SK-N-SH (cell line): ENCODE measurements around the gene TERF2IP. TPM values are rescaled to one million over a fixed set of nuclear protein-coding genes. Genes with fewer than 3 reads are reported as not detected.

Experiments
- CTCF ChIA-PET: fragments of 300-600, 350-600 bp; formaldehyde crosslinking; extraction: SDS; loops from one replicate; lab custom pipeline; 2021; lab: Yijun Ruan, JAX
- POLR2A ChIA-PET: fragments of 350-600 bp; sonication (Branson Sonifier 250); formaldehyde crosslinking; extraction: SDS; loops from one replicate; lab custom pipeline; 2020; ENCODE audit warnings: antibody characterized with exemption, inconsistent platforms; lab: Yijun Ruan, JAX
- DNase-seq: peaks from one replicate; pipeline ENCODE4 v3.0.0; 2012
- H2AFZ ChIP-seq: fragments of 200-600 bp; sonication (generic); 2 replicates; pipeline ENCODE4 v1.8.1; 2016; ENCODE audit warnings: antibody characterized with exemption, mild to moderate bottlenecking, low read depth
- H3F3A ChIP-seq: fragments of 200-600 bp; sonication (generic); replicated peaks from 2 replicates; pipeline ENCODE3; 2016; ENCODE audit warnings: antibody characterized with exemption, mild to moderate bottlenecking; ENCODE audit not compliant: insufficient read depth
- H3K27ac ChIP-seq, 2 experiments: fragments of 200-500 bp in 1 of 2; fragments of 200-600 bp in 1 of 2; sonication (Bioruptor generic) in 1 of 2; sonication (generic), shearing (Covaris generic) in 1 of 2; 2 replicates each; pipeline versions ENCODE4 v1.5.1 to v1.6.1; 2014 to 2016; ENCODE audit warnings: low read depth in 2 of 2, inconsistent platforms in 1 of 2, low read length in 1 of 2, mild to moderate bottlenecking in 1 of 2, mixed read lengths in 1 of 2
- H3K27me3 ChIP-seq: fragments of 200-600 bp; sonication (generic), shearing (Covaris generic); 2 replicates; pipeline ENCODE4 v1.6.1; 2016; ENCODE audit warnings: mixed run types; ENCODE audit not compliant: insufficient read depth
- H3K36me3 ChIP-seq, 2 experiments: fragments of 200-500 bp in 1 of 2; fragments of 200-600 bp in 1 of 2; sonication (Bioruptor generic) in 1 of 2; sonication (generic) in 1 of 2; replicated peaks in 1 of 2; 2 replicates each; pipeline versions ENCODE3 to v1.5.1; 2014 to 2016; ENCODE audit warnings: low read length in 1 of 2, mild to moderate bottlenecking in 1 of 2; ENCODE audit not compliant: insufficient read depth in 2 of 2, control insufficient read depth in 1 of 2
- H3K4me1 ChIP-seq, 2 experiments: fragments of 200-500 bp in 1 of 2; fragments of 200-600 bp in 1 of 2; sonication (Bioruptor generic) in 1 of 2; sonication (generic), shearing (Covaris generic) in 1 of 2; 2 replicates each; pipeline versions ENCODE4 v1.5.1 to v1.6.1; 2014 to 2016; ENCODE audit warnings: low read depth in 1 of 2, low read length in 1 of 2, mixed run types in 1 of 2; ENCODE audit not compliant: insufficient read depth in 2 of 2, control insufficient read depth in 1 of 2
- H3K4me2 ChIP-seq: fragments of 200-600 bp; sonication (generic), shearing (Covaris generic); 2 replicates; pipeline ENCODE4 v1.6.1; 2017; ENCODE audit warnings: mixed run types
- H3K4me3 ChIP-seq, 2 experiments: fragments of 200-500 bp in 1 of 2; fragments of 200-600 bp in 1 of 2; sonication (Bioruptor generic) in 1 of 2; sonication (generic), shearing (Covaris generic) in 1 of 2; 2 replicates each; pipeline versions ENCODE4 v1.5.1 to v1.8.1; 2014 to 2016; ENCODE audit warnings: low read depth in 2 of 2, inconsistent platforms in 1 of 2, low read length in 1 of 2, mild to moderate bottlenecking in 1 of 2, mixed read lengths in 1 of 2, moderate library complexity in 1 of 2
- H3K79me2 ChIP-seq: fragments of 200-600 bp; sonication (generic); 2 replicates; pipeline ENCODE4 v1.8.1; 2017; ENCODE audit warnings: mild to moderate bottlenecking; ENCODE audit not compliant: insufficient read depth
- H3K9ac ChIP-seq: fragments of 200-600 bp; sonication (generic); 2 replicates; pipeline ENCODE4 v1.6.1; 2017; ENCODE audit warnings: mixed run types
- H3K9me2 ChIP-seq: fragments of 200-600 bp; sonication (generic); 2 replicates; pipeline ENCODE4 v1.6.1; 2017; ENCODE audit warnings: mixed run types
- H3K9me3 ChIP-seq: fragments of 200-600 bp; sonication (generic); 2 replicates; pipeline ENCODE4 v1.6.1; 2017; ENCODE audit warnings: mixed run types, mild to moderate bottlenecking, moderate library complexity
- H4K20me1 ChIP-seq: fragments of 200-600 bp; sonication (generic); 2 replicates; pipeline ENCODE4 v1.6.1; 2017; ENCODE audit warnings: mild to moderate bottlenecking, mixed run types; ENCODE audit not compliant: insufficient read depth
- ELF1 ChIP-seq: IDR thresholded peaks from 2 replicates; pipeline ENCODE4 v1.4.0; 2012
- EP300 ChIP-seq, 2 experiments: IDR thresholded peaks; 2 replicates each; pipeline versions ENCODE4 v1.4.0 to v1.6.1; 2012; ENCODE audit warnings: borderline replicate concordance in 1 of 2, low read depth in 1 of 2, low read length in 1 of 2
- FOSL2 ChIP-seq: IDR thresholded peaks from 2 replicates; pipeline ENCODE4 v1.4.0; 2012; ENCODE audit warnings: low read depth, mild to moderate bottlenecking, moderate library complexity, borderline replicate concordance
- GABPA ChIP-seq: IDR thresholded peaks from 2 replicates; pipeline ENCODE4 v1.4.0; 2012; ENCODE audit warnings: low read depth, mild to moderate bottlenecking
- GATA2 ChIP-seq: sonication (generic); formaldehyde crosslinking; IDR thresholded peaks from 2 replicates; pipeline ENCODE4 v1.5.0; 2020; ENCODE audit warnings: mild to moderate bottlenecking, missing genetic modification reagents
- MEF2A ChIP-seq: IDR thresholded peaks from 2 replicates; pipeline ENCODE4 v1.4.0; 2012; ENCODE audit warnings: low read depth, borderline replicate concordance
- MXI1 ChIP-seq: IDR thresholded peaks from 2 replicates; pipeline ENCODE4 v1.6.1; 2012; ENCODE audit warnings: mild to moderate bottlenecking, low read depth, low read length, improper control_type of control experiment
- NRF1 ChIP-seq: IDR thresholded peaks from 2 replicates; pipeline ENCODE4 v1.6.1; 2012; ENCODE audit warnings: low read depth, mild to moderate bottlenecking, low read length
- PBX3 ChIP-seq: IDR thresholded peaks from 2 replicates; pipeline ENCODE4; 2012
- POLR2AphosphoS5 ChIP-seq: IDR thresholded peaks from 2 replicates; pipeline ENCODE4 v1.6.1; 2012; ENCODE audit warnings: low read depth, low read length
- RAD21 ChIP-seq: IDR thresholded peaks from 2 replicates; pipeline ENCODE4 v1.6.1; 2012; ENCODE audit warnings: mild to moderate bottlenecking, low read length
- REST ChIP-seq: IDR thresholded peaks from 2 replicates; pipeline ENCODE4 v1.6.1; 2012; ENCODE audit warnings: mild to moderate bottlenecking, low read depth, low read length, moderate library complexity
- RXRA ChIP-seq: IDR thresholded peaks from 2 replicates; pipeline ENCODE4 v1.4.0; 2012; ENCODE audit warnings: low read depth, mild to moderate bottlenecking, borderline replicate concordance
- SIN3A ChIP-seq: IDR thresholded peaks from 2 replicates; pipeline ENCODE4 v1.6.1; 2012; ENCODE audit warnings: low read depth, mild to moderate bottlenecking, low read length, moderate library complexity, borderline replicate concordance
- TAF1 ChIP-seq: IDR thresholded peaks from 2 replicates; pipeline ENCODE4 v1.6.1; 2012; ENCODE audit warnings: low read depth, mild to moderate bottlenecking, low read length, moderate library complexity, borderline replicate concordance
- TCF12 ChIP-seq: IDR thresholded peaks from 2 replicates; pipeline ENCODE4 v1.4.0; 2012
- USF1 ChIP-seq: IDR thresholded peaks from 2 replicates; pipeline ENCODE4 v1.4.0; 2012; ENCODE audit warnings: low read depth, borderline replicate concordance
- YY1 ChIP-seq: IDR thresholded peaks from 2 replicates; pipeline ENCODE4 v1.4.0; 2012; ENCODE audit warnings: low read depth, mild to moderate bottlenecking
- WGBS: methylation state at CpG from one replicate; pipeline ENCODE4 v1.1.6; 2017; ENCODE audit warnings: low lambda C conversion rate; 5-methylcytosine and 5-hydroxymethylcytosine counted together
- polyA plus RNA-seq, 3 experiments: library from polyadenylated mRNA; depleted of rRNA; stranded (reverse); fragments of >200 nt; gene quantifications; 2 replicates each; pipeline ENCODE4 v1.2.3, GENCODE V29; 2012
- TF ChIP-seq, protein P1 (sequence below): fragments of 150-350 bp; IDR thresholded peaks from 2 replicates; pipeline ENCODE4 v1.6.1; 2016; ENCODE audit warnings: mild to moderate bottlenecking, low read depth, low read length
- TF ChIP-seq, protein P2 (sequence below): IDR thresholded peaks from 2 replicates; pipeline ENCODE4 v1.4.0; 2012; ENCODE audit warnings: low read depth, borderline replicate concordance
- TF ChIP-seq, protein P3 (sequence below): fragments of 200-600 bp; sonication (generic); IDR thresholded peaks from 2 replicates; pipeline ENCODE4 v1.6.1; 2017; ENCODE audit warnings: antibody characterized with exemption, mild to moderate bottlenecking, moderate library complexity

The TERF2IP gene
- polyA plus RNA-seq, 1 of the 3 experiments (the other 2 are of a cell fraction), result 32.0 TPM

GRCh38 chr16:75617121-75617520 lies 30.5 kb upstream of the TERF2IP start (continued):
- TF ChIP-seq ELF1, result no peak
- no peak for TF ChIP-seq TCF12
- TF ChIP-seq NRF1, result no peak
- no peak for TF ChIP-seq MEF2A

- Histone ChIP-seq H2AFZ (no peak overlapping the region), H3K79me2 (peaks cover 21% of the 10 kb centered on the region), H3K4me3 (no peak overlapping the region), H3K27ac (no peak overlapping the region), H3K27me3 (no peaks in the 10 kb centered on the region), H3K9me2 (no peaks in the 10 kb centered on the region), H3K9ac (no peak overlapping the region), H3K4me2 (no peak overlapping the region), H4K20me1 (peaks cover 4% of the 10 kb centered on the region; the same call in 1 of the 2 replicates), H3K36me3 (peaks cover 41 to 45% of the 10 kb centered on the region in 2 experiments), H3F3A (peaks cover 25% of the 10 kb centered on the region), H3K9me3 (no peaks in the 10 kb centered on the region), H3K4me1 (peaks cover 14 to 17% of the 10 kb centered on the region in 2 experiments)
- WGBS, result 100% methylated on average over 2 of the region's 2 CpGs
- CTCF ChIA-PET, result interaction anchor here (5.1 kb wide), 1 partner anchor 147 kb away, joined by 37 read pairs; no protein-coding TSS in a partner anchor
- no peak for DNase-seq
- POLR2A ChIA-PET, result no interaction called here
- TF ChIP-seq REST (no peak), USF1 (no peak), FOSL2 (no peak), RAD21 (no peak), SIN3A (no peak), TCF12 (no peak), RXRA (no peak), NRF1 (no peak), EP300 (IDR thresholded peaks at IDR 0.05; ENCODE audit: borderline replicate concordance in 1 of 2, low read depth in 1 of 2, low read length in 1 of 2) (no peak), YY1 (no peak), TAF1 (no peak), PBX3 (no peak), GATA2 (CRISPR knock-in tag) (no peak), GABPA (no peak), POLR2AphosphoS5 (no peak), MXI1 (no peak)
- TF ChIP-seq, protein P1, sequence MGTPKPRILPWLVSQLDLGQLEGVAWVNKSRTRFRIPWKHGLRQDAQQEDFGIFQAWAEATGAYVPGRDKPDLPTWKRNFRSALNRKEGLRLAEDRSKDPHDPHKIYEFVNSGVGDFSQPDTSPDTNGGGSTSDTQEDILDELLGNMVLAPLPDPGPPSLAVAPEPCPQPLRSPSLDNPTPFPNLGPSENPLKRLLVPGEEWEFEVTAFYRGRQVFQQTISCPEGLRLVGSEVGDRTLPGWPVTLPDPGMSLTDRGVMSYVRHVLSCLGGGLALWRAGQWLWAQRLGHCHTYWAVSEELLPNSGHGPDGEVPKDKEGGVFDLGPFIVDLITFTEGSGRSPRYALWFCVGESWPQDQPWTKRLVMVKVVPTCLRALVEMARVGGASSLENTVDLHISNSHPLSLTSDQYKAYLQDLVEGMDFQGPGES, result no peak
- TF ChIP-seq, protein P2, sequence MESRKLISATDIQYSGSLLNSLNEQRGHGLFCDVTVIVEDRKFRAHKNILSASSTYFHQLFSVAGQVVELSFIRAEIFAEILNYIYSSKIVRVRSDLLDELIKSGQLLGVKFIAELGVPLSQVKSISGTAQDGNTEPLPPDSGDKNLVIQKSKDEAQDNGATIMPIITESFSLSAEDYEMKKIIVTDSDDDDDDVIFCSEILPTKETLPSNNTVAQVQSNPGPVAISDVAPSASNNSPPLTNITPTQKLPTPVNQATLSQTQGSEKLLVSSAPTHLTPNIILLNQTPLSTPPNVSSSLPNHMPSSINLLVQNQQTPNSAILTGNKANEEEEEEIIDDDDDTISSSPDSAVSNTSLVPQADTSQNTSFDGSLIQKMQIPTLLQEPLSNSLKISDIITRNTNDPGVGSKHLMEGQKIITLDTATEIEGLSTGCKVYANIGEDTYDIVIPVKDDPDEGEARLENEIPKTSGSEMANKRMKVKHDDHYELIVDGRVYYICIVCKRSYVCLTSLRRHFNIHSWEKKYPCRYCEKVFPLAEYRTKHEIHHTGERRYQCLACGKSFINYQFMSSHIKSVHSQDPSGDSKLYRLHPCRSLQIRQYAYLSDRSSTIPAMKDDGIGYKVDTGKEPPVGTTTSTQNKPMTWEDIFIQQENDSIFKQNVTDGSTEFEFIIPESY, result no peak
- TF ChIP-seq, protein P3, sequence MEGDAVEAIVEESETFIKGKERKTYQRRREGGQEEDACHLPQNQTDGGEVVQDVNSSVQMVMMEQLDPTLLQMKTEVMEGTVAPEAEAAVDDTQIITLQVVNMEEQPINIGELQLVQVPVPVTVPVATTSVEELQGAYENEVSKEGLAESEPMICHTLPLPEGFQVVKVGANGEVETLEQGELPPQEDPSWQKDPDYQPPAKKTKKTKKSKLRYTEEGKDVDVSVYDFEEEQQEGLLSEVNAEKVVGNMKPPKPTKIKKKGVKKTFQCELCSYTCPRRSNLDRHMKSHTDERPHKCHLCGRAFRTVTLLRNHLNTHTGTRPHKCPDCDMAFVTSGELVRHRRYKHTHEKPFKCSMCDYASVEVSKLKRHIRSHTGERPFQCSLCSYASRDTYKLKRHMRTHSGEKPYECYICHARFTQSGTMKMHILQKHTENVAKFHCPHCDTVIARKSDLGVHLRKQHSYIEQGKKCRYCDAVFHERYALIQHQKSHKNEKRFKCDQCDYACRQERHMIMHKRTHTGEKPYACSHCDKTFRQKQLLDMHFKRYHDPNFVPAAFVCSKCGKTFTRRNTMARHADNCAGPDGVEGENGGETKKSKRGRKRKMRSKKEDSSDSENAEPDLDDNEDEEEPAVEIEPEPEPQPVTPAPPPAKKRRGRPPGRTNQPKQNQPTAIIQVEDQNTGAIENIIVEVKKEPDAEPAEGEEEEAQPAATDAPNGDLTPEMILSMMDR, result no peak
These were observed 28.8 kb upstream of the TERF2IP start for GRCh38 chr16:75618780-75619179.
